Measurements from ENCODE around the gene CACNB2.

The CACNB2 gene

DNA sequence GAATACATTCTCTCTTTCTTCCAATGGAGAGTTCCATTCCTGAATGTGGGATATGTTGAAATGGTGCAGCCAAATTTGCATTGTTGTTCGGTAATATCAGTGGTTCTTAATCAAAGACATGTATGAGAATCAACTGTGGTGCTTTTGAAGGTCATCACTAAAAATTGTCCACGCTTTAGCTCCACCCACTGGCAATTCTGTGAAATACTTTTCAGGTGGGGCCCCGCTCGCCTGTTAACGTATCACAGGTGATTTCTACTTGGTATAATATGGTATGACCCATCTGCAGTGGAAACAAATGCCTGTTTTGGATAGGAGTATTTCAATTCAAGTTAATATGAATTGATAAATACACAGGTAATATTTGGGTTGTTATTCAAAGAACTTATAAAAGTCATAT, 332.8 kb downstream of the CACNB2 start:
- no peak overlapping the region for H3K4me3 ChIP-seq (ENCODE audit: low read depth, low read length)
- TF ChIP-seq, protein P1, sequence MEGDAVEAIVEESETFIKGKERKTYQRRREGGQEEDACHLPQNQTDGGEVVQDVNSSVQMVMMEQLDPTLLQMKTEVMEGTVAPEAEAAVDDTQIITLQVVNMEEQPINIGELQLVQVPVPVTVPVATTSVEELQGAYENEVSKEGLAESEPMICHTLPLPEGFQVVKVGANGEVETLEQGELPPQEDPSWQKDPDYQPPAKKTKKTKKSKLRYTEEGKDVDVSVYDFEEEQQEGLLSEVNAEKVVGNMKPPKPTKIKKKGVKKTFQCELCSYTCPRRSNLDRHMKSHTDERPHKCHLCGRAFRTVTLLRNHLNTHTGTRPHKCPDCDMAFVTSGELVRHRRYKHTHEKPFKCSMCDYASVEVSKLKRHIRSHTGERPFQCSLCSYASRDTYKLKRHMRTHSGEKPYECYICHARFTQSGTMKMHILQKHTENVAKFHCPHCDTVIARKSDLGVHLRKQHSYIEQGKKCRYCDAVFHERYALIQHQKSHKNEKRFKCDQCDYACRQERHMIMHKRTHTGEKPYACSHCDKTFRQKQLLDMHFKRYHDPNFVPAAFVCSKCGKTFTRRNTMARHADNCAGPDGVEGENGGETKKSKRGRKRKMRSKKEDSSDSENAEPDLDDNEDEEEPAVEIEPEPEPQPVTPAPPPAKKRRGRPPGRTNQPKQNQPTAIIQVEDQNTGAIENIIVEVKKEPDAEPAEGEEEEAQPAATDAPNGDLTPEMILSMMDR (IDR thresholded peaks at IDR 0.05; ENCODE audit: borderline replicate concordance, insufficient read depth, low read depth, low read length), result no peak

DNA sequence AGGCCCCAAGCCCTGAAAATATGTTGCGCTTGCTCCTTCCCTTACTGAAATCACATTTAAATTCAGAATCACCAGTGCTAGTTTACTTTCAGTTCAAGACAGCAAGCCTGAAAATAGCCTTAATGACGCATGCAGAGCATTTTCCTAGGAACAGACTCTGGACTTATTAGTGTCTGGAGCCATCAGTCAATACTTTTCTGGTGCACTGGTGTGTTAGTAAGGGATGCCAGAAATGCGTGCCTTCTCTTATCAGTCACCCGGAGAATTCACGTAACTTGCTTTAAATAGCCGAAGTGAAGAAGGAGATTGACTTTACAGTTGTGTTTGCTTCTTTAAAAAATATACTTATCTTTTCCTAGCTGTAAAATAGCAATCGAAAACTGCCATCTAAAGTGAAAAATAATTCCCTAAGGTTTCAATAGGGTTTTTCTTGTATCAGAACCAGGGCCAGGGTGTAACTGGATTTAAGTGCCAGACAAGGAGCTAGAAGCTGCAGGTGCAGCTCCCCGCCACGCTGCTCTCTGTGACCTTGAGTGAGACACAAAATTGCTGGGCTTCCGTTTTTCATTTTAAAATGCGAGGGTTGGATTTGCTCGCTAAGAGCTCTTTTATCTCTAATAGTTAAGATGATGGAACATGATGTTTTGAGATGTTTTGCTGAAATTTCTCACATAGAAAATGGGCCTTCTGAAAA, 333.3 kb downstream of the CACNB2 start:
- no peak overlapping the region for H3K4me3 ChIP-seq (ENCODE audit: low read depth, low read length)
- TF ChIP-seq, protein P1 (IDR thresholded peaks at IDR 0.05; ENCODE audit: borderline replicate concordance, insufficient read depth, low read depth, low read length), result no peak

DNA sequence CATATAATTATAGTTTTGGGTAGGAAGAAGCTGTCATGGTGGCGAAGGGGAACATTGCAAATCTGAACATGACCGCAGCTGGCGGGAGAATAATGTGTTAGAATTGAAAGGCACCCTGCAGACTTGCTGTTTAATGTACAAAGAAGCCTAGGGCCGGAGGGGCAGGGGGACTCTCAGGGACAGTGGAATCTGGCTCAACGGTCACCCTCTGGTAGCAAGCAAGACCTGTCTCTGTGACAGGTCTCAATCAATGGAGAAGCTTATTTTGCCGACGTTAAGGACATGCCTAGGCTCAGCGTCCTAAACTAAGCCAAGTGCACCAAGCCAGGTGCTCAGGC, 333.9 kb downstream of the CACNB2 start:
- H3K4me3 ChIP-seq (ENCODE audit: low read depth, low read length), result no peak overlapping the region
- TF ChIP-seq, protein P1 (IDR thresholded peaks at IDR 0.05; ENCODE audit: borderline replicate concordance, insufficient read depth, low read depth, low read length), result no peak

DNA sequence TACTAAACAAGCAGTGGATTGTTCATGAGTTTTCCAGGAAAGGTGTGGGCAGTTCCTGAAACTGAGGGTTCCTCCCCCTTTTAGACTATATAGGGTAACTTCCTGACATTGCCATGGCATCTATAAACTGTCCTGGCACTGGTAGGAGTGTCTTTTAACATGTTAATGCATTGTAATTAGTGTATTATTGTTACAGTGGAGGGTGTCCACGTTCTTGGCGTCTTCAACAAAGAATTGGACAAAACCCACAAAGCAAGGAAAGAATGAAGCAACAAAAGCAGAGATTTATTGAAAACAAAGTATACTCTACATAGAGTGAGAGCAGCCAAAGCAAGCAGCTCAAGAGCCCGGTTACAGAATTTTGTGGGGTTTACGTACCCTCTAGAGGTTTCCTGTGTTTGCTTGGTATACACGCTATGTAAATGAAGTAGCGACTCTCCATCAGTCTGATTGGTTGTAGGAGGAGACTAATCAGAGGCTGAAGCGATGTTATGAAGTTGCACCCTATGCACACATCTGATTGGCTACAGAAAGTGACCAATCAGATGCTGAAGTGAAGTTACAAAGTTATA, 335.9 kb downstream of the CACNB2 start:
- TF ChIP-seq, protein P1 (IDR thresholded peaks at IDR 0.05; ENCODE audit: borderline replicate concordance, insufficient read depth, low read depth, low read length), result no peak
- no peak overlapping the region for H3K4me3 ChIP-seq (ENCODE audit: low read depth, low read length)

DNA sequence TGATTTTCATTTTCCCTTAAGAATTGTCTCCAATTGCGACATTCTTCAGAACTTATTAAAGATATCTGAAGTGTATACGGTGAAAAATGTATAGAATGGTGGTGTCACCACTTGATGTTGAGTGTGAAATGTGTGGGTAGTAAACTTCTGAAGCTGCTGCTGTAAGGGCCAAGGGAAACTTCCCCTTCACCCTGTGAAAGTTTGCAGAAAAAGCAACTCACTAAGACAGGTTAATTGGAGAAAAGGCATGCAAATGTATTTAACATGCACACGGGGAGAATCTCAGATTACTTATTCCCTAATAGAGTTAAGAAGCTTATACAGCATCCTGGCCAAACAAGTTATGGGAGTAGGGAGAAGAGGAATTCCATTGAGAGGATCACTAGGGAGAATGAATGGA, 338.1 kb downstream of the CACNB2 start:
- no peak overlapping the region for H3K4me3 ChIP-seq (ENCODE audit: low read depth, low read length)
- TF ChIP-seq, protein P1 (IDR thresholded peaks at IDR 0.05; ENCODE audit: borderline replicate concordance, insufficient read depth, low read depth, low read length), result no peak

DNA sequence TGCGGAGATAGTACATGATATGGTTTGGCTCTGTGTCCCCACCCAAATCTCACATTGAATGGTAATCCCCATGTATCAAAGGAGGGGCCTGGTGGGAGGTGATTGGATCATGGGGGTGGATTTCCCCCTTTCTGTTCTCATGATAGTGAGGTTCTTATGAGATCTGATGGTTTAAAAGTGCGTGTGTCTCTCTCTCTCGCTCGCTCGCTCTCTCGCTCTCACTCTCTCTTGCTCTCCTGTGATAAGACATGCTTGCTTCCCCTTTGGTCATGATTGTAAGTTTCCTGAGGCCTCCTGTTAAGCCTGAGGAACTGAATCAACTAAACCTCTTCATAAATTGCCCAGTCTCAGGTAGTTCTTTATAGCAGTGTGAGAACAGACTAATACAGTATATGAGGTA, 339.3 kb downstream of the CACNB2 start:
- TF ChIP-seq, protein P1 (IDR thresholded peaks at IDR 0.05; ENCODE audit: borderline replicate concordance, insufficient read depth, low read depth, low read length), result no peak
- no peak overlapping the region for H3K4me3 ChIP-seq (ENCODE audit: low read depth, low read length)

DNA sequence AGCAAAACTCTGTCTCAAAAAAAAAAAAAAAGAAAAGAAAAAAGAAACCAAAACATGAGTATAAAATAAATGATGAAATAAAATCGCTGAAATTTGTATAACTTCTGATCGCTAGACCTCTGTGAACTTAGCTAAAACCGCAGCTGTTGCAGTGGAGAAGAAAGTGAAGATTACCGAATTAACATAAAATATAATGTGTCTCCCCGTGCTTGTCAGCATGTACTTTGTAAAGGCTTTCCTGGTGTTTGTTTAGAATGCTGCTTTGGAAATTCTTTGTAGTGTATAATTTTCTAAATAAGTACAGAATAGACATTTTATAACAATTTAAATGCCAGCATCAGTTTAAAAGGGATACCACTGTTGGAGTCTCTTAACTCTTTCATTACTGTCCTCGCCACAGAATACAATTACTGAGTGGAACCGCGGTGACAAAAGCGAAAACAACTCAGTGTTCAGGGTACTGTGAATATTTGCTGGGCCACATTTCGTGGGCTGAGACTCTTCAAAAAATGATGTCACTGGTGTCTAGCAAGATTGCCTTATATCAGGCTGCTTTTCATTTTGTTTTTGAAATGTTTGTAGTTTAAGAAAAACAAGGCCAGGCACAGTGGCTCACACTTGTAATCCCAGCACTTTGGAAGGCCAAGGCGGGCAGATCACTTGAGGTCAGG, 343.4 kb downstream of the CACNB2 start:
- TF ChIP-seq, protein P1 (IDR thresholded peaks at IDR 0.05; ENCODE audit: borderline replicate concordance, insufficient read depth, low read depth, low read length), result no peak
- no peak overlapping the region for H3K4me3 ChIP-seq (ENCODE audit: low read depth, low read length)
